RKO (cell line): ENCODE results near the gene CLNK.

ENCODE experiments used
- DNase-seq: peaks from one replicate; pipeline ENCODE4 v3.0.0-alpha.2; 2016; ENCODE audit warnings: low spot score

Gene CLNK

GRCh38 chr4:10612476-10612875, 72.1 kb downstream of the CLNK start:
- no peak for DNase-seq

DNA sequence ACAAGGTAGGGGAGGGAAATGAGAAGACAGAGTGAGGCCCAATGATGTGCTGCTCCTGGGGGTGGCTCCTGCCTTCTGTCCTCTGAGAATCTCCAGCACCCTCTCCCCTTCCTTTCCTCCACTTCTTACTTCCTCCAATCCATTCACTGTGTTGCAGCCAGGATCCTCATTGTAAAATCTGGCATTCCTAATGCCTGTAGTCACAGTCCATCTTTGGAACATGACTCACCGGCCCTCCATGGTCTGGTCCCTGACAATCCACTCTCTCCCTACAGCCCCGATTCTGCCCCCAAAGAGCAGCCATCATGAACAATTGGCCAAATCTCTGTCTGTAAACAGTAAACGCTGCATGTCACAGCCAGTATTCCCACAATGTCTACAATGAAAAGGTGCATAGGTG, 72.9 kb downstream of the CLNK start:
- DNase-seq: peak; percentile 46

- DNase-seq: no peak
Observed at GRCh38 chr4:10608501-10609219, 75.9 kb downstream of the CLNK start.

GRCh38 chr4:10607206-10607605, 77.4 kb downstream of the CLNK start:
- no peak for DNase-seq

GRCh38 chr4:10606483-10607155, 77.9 kb downstream of the CLNK start:
- no peak for DNase-seq

- no peak for DNase-seq
Observed at GRCh38 chr4:10605746-10606482, 78.7 kb downstream of the CLNK start.

DNA sequence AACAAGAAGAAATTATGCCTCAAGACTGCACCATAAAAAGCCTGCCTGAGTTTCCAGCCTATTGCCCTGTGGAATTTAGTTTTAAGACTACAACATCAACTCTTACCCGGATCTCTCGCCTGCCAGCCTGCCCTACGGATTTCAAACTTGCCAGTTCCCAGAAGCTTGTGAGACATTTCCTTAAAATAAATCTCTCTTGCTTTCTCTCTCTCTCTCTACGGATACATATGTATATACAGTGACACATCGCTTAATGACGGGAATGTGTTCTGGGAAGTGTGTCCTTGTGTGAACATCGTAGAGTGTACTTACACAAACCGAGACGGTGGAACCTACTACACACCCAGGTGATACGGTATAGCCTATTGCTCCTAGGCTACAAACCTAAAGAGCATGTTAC, 79.5 kb downstream of the CLNK start:
- no peak for DNase-seq

DNA sequence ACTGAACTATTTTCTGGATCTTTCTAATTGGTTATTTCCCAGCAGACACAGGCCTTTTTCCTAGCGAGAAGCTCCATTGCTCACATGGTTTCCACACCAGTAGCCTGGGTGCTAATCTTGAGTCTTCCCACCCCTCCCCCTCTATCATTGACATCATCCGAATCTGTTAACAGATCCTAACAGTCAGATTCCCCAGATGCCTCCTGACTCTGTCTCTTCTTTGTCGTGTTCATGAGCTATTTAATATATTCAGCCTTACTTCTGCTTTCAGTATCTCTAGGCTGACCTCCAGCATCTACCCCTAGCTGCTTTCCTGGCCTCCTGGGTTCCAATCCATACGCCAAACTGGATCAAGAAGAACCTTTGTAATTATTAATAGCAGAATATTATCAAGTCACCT, 85.0 kb downstream of the CLNK start:
- DNase-seq: no peak

DNA sequence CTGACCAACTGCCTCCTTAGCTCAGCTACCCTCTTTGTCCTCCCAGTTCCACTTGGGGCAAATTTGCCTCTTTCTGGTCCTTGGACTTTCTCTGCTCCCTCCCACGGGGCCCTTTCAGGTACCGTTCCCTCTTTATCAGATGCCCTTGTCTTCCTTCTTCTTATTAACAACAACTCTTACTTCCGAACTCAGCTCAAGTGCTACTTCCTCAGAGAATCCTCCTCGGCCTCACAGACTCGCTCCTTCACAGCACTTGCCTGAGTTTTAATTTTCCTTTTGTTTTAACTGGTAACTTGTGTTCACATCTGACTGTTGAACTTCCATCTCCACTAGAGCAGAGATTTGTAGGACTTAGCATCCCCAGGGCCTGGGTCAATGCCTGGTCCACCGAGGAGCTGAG, 85.7 kb downstream of the CLNK start:
- DNase-seq: no peak

GRCh38 chr4:10596586-10597290, 87.8 kb downstream of the CLNK start:
- no peak for DNase-seq

DNA sequence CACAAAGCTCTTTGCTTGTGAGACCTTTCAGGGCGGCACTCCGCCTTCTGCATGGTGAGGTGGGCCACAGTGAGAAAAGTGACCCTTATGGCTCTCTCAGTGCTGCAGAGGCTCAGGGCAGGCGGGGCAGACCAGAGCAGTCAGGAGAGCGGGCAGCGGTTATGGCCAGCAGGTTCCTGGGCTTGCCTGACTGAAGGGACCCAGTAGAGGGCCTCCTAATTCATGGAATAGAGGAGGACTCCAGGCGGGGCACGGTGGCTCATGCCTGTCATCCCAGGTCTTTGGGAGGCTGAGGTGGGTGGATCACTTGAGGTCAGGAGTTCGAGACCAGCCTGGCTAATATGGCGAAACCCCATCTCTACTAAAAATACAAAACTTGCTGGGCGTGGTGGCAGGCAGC, 91.4 kb downstream of the CLNK start:
- DNase-seq: no peak

DNA sequence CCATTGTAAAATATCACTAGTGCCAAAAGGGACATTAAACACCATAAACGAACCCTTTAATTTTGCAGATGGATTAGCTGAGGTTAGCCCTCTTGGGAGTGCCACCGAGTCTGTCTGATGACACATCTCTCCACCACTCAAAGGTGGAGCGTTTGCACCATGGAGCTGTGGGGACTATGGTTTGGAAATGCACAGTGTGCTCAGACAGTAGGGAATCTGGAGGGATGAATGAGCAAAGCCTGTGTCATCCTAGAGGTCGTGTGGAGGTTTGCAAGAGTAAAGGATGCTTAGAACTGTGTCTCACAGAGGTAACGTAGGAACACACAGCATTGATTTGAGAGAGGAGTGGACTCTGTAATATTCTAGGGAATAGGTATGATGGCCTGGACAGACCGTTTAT, 93.7 kb downstream of the CLNK start:
- no peak for DNase-seq

DNA sequence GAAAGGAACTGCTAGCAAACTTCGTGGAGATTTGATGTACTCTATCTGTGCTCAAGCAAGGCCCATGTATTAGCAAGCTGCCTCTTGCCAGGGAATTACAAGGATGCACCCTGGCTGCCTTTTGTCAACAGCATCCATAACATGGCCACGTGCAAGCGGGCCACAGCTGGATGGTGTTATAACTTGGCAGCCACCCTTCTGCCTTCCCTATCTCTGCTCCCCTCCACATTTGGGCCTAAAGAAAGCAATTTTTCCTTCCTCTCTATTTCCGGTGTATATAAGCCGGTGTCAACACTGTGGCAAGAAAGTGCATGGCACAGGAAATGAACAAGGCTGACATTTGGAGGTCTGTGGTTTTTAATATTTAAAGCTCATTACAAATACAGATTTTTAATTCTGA, 94.8 kb downstream of the CLNK start:
- no peak for DNase-seq

DNA sequence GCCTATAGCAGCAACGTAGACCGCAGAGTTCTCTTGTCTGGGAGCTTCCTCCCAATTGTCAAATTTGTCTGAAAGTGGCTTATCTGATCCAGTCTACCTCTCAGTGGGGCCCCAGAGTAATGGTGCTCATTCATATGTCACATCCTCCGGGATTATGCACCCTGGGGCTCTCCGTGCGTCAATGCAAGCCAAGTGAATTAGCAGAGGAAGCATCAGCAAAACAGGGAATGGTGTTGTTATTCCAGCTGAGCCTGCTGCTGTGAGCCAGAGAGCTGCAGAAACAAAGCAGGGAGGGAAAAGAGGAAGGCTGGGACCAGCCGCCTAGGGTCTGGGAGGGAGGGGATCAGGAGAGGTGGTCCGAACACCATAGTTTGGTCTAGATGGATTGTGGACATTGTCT, 95.2 kb downstream of the CLNK start:
- no peak for DNase-seq

- DNase-seq: no peak
Observed at GRCh38 chr4:10587697-10588096, 96.9 kb downstream of the CLNK start.

GRCh38 chr4:10587296-10587695, 97.3 kb downstream of the CLNK start:
- no peak for DNase-seq

- no peak for DNase-seq
Observed at GRCh38 chr4:10584042-10584441, 100.5 kb downstream of the CLNK start.

DNA sequence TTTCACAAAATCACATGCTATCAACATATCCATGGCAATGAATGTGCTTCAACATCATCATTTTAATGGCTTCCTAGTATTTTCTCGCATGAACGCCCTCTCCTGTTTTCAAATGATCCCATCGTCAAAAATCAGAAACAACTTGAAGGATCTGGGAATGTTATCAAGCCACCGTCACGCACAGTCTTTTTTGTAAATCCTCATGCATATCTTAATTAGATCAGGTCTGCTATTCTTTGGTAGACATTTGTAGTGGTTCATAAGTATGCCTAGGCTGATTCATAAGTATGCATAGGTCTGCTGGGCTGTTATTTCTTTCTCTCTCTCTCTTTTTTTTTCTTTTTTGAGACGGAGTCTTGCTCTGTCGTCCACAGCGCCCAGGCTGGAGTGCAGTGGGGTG, 101.6 kb downstream of the CLNK start:
- no peak for DNase-seq

GRCh38 chr4:10582059-10582686, 102.4 kb downstream of the CLNK start:
- peak; percentile 29 for DNase-seq

- no peak for DNase-seq
Observed at GRCh38 chr4:10581022-10581421, 103.5 kb downstream of the CLNK start.

DNA sequence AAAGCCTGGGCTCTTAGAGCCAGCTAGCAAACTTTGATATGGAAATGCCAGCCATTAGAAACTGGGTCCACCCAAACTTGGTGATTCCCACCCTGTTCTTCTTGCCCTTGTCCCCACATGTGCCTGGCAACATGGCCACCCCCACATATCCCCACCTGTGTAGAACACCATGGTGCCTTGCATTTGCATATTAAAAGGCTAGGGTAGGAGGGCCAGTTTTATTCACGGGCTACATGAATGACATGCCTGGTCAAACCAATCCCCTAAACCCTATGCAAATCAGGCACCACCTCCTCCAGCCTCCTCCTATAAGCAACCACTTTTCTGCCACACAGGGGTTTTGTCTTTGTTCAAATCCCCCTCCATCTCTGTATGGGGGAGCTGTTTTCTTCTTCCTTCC, 104.9 kb downstream of the CLNK start:
- DNase-seq: no peak
